ENCODE results near the gene ZNF430. TPM values are rescaled to one million over a fixed set of nuclear protein-coding genes. Genes with fewer than 3 reads are reported as not detected.
A peak's percentile ranks its signal among the peaks of the same experiment; 100 is the strongest.

ZNF430 gene
- total RNA-seq, 1 experiment from 2014 or later = 9.5 TPM

- Mint-ChIP-seq H3K4me3 (ENCODE audit: unreplicated experiment) (no peak overlapping the region), H3K27ac (ENCODE audit: unreplicated experiment) (no peak overlapping the region), H3K27me3 (ENCODE audit: insufficient read depth, unreplicated experiment) (no peaks in the 10 kb centered on the region), H3K9me3 (ENCODE audit: unreplicated experiment) (no peaks in the 10 kb centered on the region), H3K4me1 (ENCODE audit: low read depth, unreplicated experiment) (no peaks in the 10 kb centered on the region), H3K36me3 (ENCODE audit: insufficient read depth, unreplicated experiment) (peaks cover 18% of the 10 kb centered on the region)
- no TSS peak for BruUV-seq (replicated peaks)
- intact Hi-C loops (cut with micrococcal nuclease; ENCODE audit: unreplicated experiment) = no loop called here
- TF ChIP-seq CTCF (IDR thresholded peaks at IDR 0.05; ENCODE audit: insufficient read depth in 1 of 2, low read depth in 1 of 2, low read length in 1 of 2, severe bottlenecking in 1 of 2, unreplicated experiment in 1 of 2) = no peak
- Histone ChIP-seq H3K4me1 (no peaks in the 10 kb centered on the region), H3K4me3 (ENCODE audit: low read depth, low read length) (no peak overlapping the region), H3K27me3 (replicated peaks; ENCODE audit: control insufficient read depth, insufficient read depth, low read length) (no peaks in the 10 kb centered on the region), H3K36me3 (ENCODE audit: control insufficient read depth, insufficient read depth, low read length) (no peaks in the 10 kb centered on the region), H3K9me3 (no peaks in the 10 kb centered on the region)
- CTCF ChIA-PET = no interaction called here
- POLR2A ChIA-PET = no interaction called here
- no peak for DNase-seq
Measured at GRCh38 chr19:21084343-21084742, 63.9 kb downstream of the ZNF430 start.

DNA sequence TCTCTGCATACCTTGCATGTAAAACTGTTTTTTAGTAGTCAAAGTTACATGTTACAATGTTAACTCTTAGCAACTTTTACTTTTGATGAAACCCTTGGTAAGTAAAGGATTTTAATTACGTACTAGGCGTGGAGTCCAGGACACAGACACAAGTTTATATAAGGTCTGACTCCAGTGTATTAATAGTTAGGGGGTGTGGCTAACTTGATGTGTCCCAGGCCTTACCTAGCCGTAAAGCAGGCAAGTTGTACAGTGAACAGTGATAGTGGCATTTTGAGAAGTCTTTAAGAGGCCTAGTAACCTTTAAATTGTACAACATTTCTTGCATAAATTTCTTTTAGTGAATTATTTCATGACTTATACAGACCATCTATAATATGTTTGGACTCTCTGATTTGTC, 67.4 kb downstream of the ZNF430 start:
- no TSS peak for BruUV-seq (replicated peaks)
- no peaks in the 10 kb centered on the region for H3K9me3 ChIP-seq
- no peaks in the 10 kb centered on the region for H3K9me3 Mint-ChIP-seq (ENCODE audit: unreplicated experiment)
- H3K4me3 ChIP-seq (ENCODE audit: low read depth, low read length) = no peak overlapping the region
- no peak overlapping the region for H3K4me3 Mint-ChIP-seq (ENCODE audit: unreplicated experiment)
- POLR2A ChIA-PET = no interaction called here
- intact Hi-C loops (cut with micrococcal nuclease; ENCODE audit: unreplicated experiment) = no loop called here
- no peaks in the 10 kb centered on the region for H3K36me3 ChIP-seq (ENCODE audit: control insufficient read depth, insufficient read depth, low read length)
- no peaks in the 10 kb centered on the region for H3K27me3 ChIP-seq (replicated peaks; ENCODE audit: control insufficient read depth, insufficient read depth, low read length)
- no peaks in the 10 kb centered on the region for H3K27me3 Mint-ChIP-seq (ENCODE audit: insufficient read depth, unreplicated experiment)
- no peak for TF ChIP-seq CTCF (IDR thresholded peaks at IDR 0.05; ENCODE audit: insufficient read depth in 1 of 2, low read depth in 1 of 2, low read length in 1 of 2, severe bottlenecking in 1 of 2, unreplicated experiment in 1 of 2)
- CTCF ChIA-PET = no interaction called here
- DNase-seq = no peak
- no peaks in the 10 kb centered on the region for H3K4me1 Mint-ChIP-seq (ENCODE audit: low read depth, unreplicated experiment)
- no peak overlapping the region for H3K27ac Mint-ChIP-seq (ENCODE audit: unreplicated experiment)
- no peaks in the 10 kb centered on the region for H3K4me1 ChIP-seq
- H3K36me3 Mint-ChIP-seq (ENCODE audit: insufficient read depth, unreplicated experiment) = peaks cover 26% of the 10 kb centered on the region

DNA sequence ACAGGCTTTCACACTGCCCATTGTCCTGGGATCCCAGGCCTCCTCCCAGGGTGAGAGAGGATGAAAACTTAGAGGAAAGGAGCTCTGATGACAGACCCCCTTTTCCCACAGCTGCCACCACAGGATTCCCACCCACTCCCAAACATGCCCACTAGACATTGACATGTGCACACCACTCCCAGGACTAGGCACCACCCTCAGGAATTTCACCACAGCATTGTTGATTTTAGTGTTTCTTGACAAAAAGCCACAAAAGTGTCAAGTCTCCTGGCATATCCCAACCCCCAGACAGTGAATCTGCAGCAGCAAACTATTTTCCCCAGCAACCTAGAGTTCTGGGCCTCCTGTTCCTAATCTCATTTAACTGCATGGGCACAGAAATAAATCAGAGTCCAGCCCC, 71.7 kb downstream of the ZNF430 start:
- H3K9me3 ChIP-seq = no peaks in the 10 kb centered on the region
- H3K4me1 Mint-ChIP-seq (ENCODE audit: low read depth, unreplicated experiment) = no peaks in the 10 kb centered on the region
- no peaks in the 10 kb centered on the region for H3K27me3 Mint-ChIP-seq (ENCODE audit: insufficient read depth, unreplicated experiment)
- CTCF ChIA-PET = no interaction called here
- POLR2A ChIA-PET = no interaction called here
- no peak for DNase-seq
- H3K4me3 ChIP-seq (ENCODE audit: low read depth, low read length) = no peak overlapping the region
- H3K9me3 Mint-ChIP-seq (ENCODE audit: unreplicated experiment) = no peaks in the 10 kb centered on the region
- H3K27ac Mint-ChIP-seq (ENCODE audit: unreplicated experiment) = peak overlapping the region; percentile 53
- H3K36me3 ChIP-seq (ENCODE audit: control insufficient read depth, insufficient read depth, low read length) = no peaks in the 10 kb centered on the region
- H3K4me3 Mint-ChIP-seq (ENCODE audit: unreplicated experiment) = no peak overlapping the region
- TF ChIP-seq CTCF (IDR thresholded peaks at IDR 0.05; ENCODE audit: insufficient read depth in 1 of 2, low read depth in 1 of 2, low read length in 1 of 2, severe bottlenecking in 1 of 2, unreplicated experiment in 1 of 2) = no peak
- intact Hi-C loops (cut with micrococcal nuclease; ENCODE audit: unreplicated experiment) = no loop called here
- BruUV-seq (replicated peaks) = no TSS peak
- peaks cover 24% of the 10 kb centered on the region for H3K36me3 Mint-ChIP-seq (ENCODE audit: insufficient read depth, unreplicated experiment)
- no peaks in the 10 kb centered on the region for H3K27me3 ChIP-seq (replicated peaks; ENCODE audit: control insufficient read depth, insufficient read depth, low read length)
- no peaks in the 10 kb centered on the region for H3K4me1 ChIP-seq

Data from Caco-2 (cell line).